Measurements from ENCODE around the gene PLCL1. TPM values are rescaled to one million over a fixed set of nuclear protein-coding genes. Genes with fewer than 3 reads are reported as not detected.

PLCL1 gene
- total and polyA plus RNA-seq, 10 of the 15 experiments (the other 5 are each of a cell fraction or from before 2014, with no cell fraction given), result 0.03 to 1.5 (median 0.22) TPM

DNA sequence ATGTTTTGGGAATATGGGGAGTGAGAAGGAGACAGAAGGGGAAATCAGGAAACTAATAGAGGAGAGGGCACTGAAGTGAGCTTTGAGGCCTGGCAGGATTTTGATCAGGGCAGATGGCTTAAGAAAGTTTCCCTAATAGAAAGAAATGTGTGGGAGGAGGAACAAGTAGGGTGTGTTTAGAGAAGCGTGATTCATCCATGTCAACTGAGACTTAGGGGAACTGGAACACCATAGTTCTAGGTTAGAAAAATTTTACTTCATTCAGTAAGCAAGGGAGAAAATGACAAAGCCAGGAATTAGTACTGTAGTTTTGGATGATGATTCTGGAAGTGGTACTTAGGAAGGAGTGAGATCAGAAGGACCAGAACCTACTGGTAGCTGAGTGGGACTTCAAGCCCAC is 296.0 kb downstream of the PLCL1 start:
- 0% methylated on average over 1 of the region's 1 CpG for WGBS (ENCODE audit: insufficient coverage, insufficient replicate concordance, low lambda C conversion rate, missing lambda C conversion rate)
- FAIRE-seq (no peak), ATAC-seq (no peak; the same call in 2 of the 3 replicates), DNase-seq (ENCODE audit: low read depth, low spot score) (no peak)
- TF ChIP-seq SREBF2 (IDR thresholded peaks at IDR 0.05; ENCODE audit: low read length) (no peak), IKZF2 (IDR thresholded peaks at IDR 0.05) (peak in 1 of 2 experiments; percentile 34; a peak in 1 of 4 replicates), NFXL1 (IDR thresholded peaks at IDR 0.05; ENCODE audit: borderline replicate concordance) (no peak), BACH1 (IDR thresholded peaks at IDR 0.05; ENCODE audit: borderline replicate concordance) (no peak), CREB1 (IDR thresholded peaks at IDR 0.05; ENCODE audit: low read depth) (no peak), IKZF1 (conservative IDR thresholded peaks at IDR 0.05) (peak; percentile 55), SPI1 (IDR thresholded peaks at IDR 0.05; ENCODE audit: borderline replicate concordance, insufficient read depth, low read depth, low read length) (peak; percentile 12; the same call in 1 of the 2 replicates)
- H3K4me3 ChIP-seq, result no peak overlapping the region
- H3K4me1 ChIP-seq (ENCODE audit: control insufficient read depth, insufficient read depth, low read length), result peaks cover 2% of the 10 kb centered on the region; the same call in 1 of the 2 replicates
- no peaks in the 10 kb centered on the region for H3K9me3 ChIP-seq (replicated peaks; ENCODE audit: control insufficient read depth, insufficient read depth, low read length)
- POLR2A ChIA-PET, result no interaction called here
- SMC1A ChIA-PET (ENCODE audit: uncharacterized antibody, unreplicated experiment), result interaction anchor here (0.6 to 3.6 kb wide), 8 partner anchors 27 to 293 kb away, joined by 3 to 17 read pairs (median 3); no protein-coding TSS in a partner anchor
- RAD21 ChIA-PET (ENCODE audit: unreplicated experiment), result interaction anchor here (0.8 kb wide), 1 partner anchor 296 kb away, joined by 3 read pairs; the partner anchor contains the start of gene PLCL1
- no peaks in the 10 kb centered on the region for H4K20me1 ChIP-seq (ENCODE audit: control insufficient read depth, insufficient read depth)
- no peaks in the 10 kb centered on the region for H3K27me3 ChIP-seq (replicated peaks in 1 of 2; ENCODE audit: control insufficient read depth in 2 of 2, insufficient read depth in 2 of 2, low read length in 1 of 2)
- H3K36me3 ChIP-seq (ENCODE audit: control insufficient read depth in 2 of 2, insufficient read depth in 2 of 2, low read length in 1 of 2), result no peaks in the 10 kb centered on the region
- no peak overlapping the region for H2AFZ ChIP-seq (ENCODE audit: control insufficient read depth, low read depth, low read length)
- in situ Hi-C loops (cut with MboI) (no loop called here), intact Hi-C loops (cut with micrococcal nuclease; ENCODE audit: unreplicated experiment) (no loop called here)
- H3K79me2 ChIP-seq (ENCODE audit: control insufficient read depth, insufficient read depth, low read length), result no peaks in the 10 kb centered on the region
- CTCF ChIA-PET, result interaction anchor here (1.0 to 3.0 kb wide), 4 partner anchors 14 to 192 kb away, joined by 3 to 8 read pairs (median 4); no protein-coding TSS in a partner anchor
- no peak overlapping the region for H3K4me2 ChIP-seq (ENCODE audit: control insufficient read depth, insufficient read depth)
- no peak overlapping the region for H3K27ac ChIP-seq (ENCODE audit: control insufficient read depth, insufficient read depth)
- no TSS peak for BruUV-seq (replicated peaks)
- no peak overlapping the region for H3K9ac ChIP-seq (ENCODE audit: control insufficient read depth, insufficient read depth, low read length)

DNA sequence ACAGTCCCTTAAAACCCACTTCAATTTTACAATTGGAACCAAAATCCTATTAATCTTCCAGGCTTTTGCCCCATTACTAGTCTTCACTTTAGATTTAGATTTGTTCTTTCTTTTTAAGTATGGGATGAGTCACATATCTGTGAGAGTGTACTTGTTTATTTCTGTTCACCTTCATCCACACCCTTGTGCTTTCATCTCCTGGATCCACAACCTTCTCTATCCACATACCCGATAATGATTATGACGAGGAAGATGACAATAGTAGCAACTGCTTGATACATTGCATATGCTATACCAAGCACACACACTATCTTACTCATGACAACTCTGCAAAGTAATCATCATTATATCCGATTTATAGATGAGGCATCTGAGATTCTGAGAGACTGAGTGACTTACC is 297.3 kb downstream of the PLCL1 start:
- SMC1A ChIA-PET (ENCODE audit: uncharacterized antibody, unreplicated experiment), result interaction anchor here (0.8 to 1.9 kb wide), 4 partner anchors 26 to 251 kb away, joined by 3 to 6 read pairs (median 4); no protein-coding TSS in a partner anchor
- ATAC-seq, result no peak
- in situ Hi-C loops (cut with MboI) (no loop called here), intact Hi-C loops (cut with micrococcal nuclease; ENCODE audit: unreplicated experiment) (no loop called here)
- no TSS peak for BruUV-seq (replicated peaks)
- Histone ChIP-seq H2AFZ (ENCODE audit: control insufficient read depth, low read depth, low read length) (no peak overlapping the region), H3K9ac (ENCODE audit: control insufficient read depth, insufficient read depth, low read length) (no peak overlapping the region), H3K4me3 (no peak overlapping the region), H4K20me1 (ENCODE audit: control insufficient read depth, insufficient read depth) (no peaks in the 10 kb centered on the region), H3K4me1 (ENCODE audit: control insufficient read depth, insufficient read depth, low read length) (peaks cover 2% of the 10 kb centered on the region; the same call in 1 of the 2 replicates), H3K27ac (ENCODE audit: control insufficient read depth, insufficient read depth) (no peak overlapping the region), H3K9me3 (replicated peaks; ENCODE audit: control insufficient read depth, insufficient read depth, low read length) (no peaks in the 10 kb centered on the region), H3K4me2 (ENCODE audit: control insufficient read depth, insufficient read depth) (no peak overlapping the region), H3K36me3 (ENCODE audit: control insufficient read depth in 2 of 2, insufficient read depth in 2 of 2, low read length in 1 of 2) (no peaks in the 10 kb centered on the region), H3K79me2 (ENCODE audit: control insufficient read depth, insufficient read depth, low read length) (no peaks in the 10 kb centered on the region), H3K27me3 (replicated peaks in 1 of 2; ENCODE audit: control insufficient read depth in 2 of 2, insufficient read depth in 2 of 2, low read length in 1 of 2) (no peaks in the 10 kb centered on the region)
- no peak for TF ChIP-seq EED (IDR thresholded peaks at IDR 0.05; ENCODE audit: low read depth)
- TF ChIP-seq PML (IDR thresholded peaks at IDR 0.05; ENCODE audit: low read length), result no peak
- TF ChIP-seq IRF3 (IDR thresholded peaks at IDR 0.05), result no peak
- TF ChIP-seq MYC (IDR thresholded peaks at IDR 0.05; ENCODE audit: insufficient read depth, insufficient read length, insufficient replicate concordance, low read length, severe bottlenecking), result no peak
- RAD21 ChIA-PET (ENCODE audit: unreplicated experiment), result interaction anchor here (0.6 to 1.7 kb wide), 4 partner anchors 26 to 1387 kb away, joined by 3 to 6 read pairs (median 4); no protein-coding TSS in a partner anchor
- FAIRE-seq, result no peak
- 62% methylated on average over 3 of the region's 3 CpGs for WGBS (ENCODE audit: insufficient coverage, insufficient replicate concordance, low lambda C conversion rate, missing lambda C conversion rate)
- POLR2A ChIA-PET, result no interaction called here
- CTCF ChIA-PET, result interaction anchor here (1.7 to 3.0 kb wide), 2 partner anchors 26 to 288 kb away, joined by 5 to 8 read pairs; no protein-coding TSS in a partner anchor
- DNase-seq (ENCODE audit: low read depth, low spot score), result no peak
